GM18502 (cell line): ENCODE data around the gene TRAPPC12.
"Not testable (repeated sequence)": the region's sequence is repeated elsewhere in the genome, so short reads cannot be mapped to it uniquely, and the experiment has no call there.

Experiments
- ATAC-seq: cut with Tn5 transposase; IDR thresholded peaks from one replicate; pipeline ENCODE4 v1.9.1; 2021; ENCODE audit warnings: mild to moderate bottlenecking; ENCODE audit not compliant: unreplicated experiment, poor library complexity

The TRAPPC12 gene

GRCh38 chr2:3430172-3430571, 50.7 kb downstream of the TRAPPC12 start:
- no peak for ATAC-seq

- ATAC-seq: no peak
Observed at GRCh38 chr2:3430740-3431490, 51.4 kb downstream of the TRAPPC12 start.

- ATAC-seq: no peak
Observed at GRCh38 chr2:3432067-3432466, 52.6 kb downstream of the TRAPPC12 start.

- ATAC-seq: no peak
Observed at GRCh38 chr2:3432693-3433338, 53.3 kb downstream of the TRAPPC12 start.

- ATAC-seq: no peak
Observed at GRCh38 chr2:3433339-3433699, 53.8 kb downstream of the TRAPPC12 start.

GRCh38 chr2:3433776-3434400, 54.4 kb downstream of the TRAPPC12 start:
- ATAC-seq: no peak

GRCh38 chr2:3434654-3435053, 55.2 kb downstream of the TRAPPC12 start:
- no peak for ATAC-seq

- no peak for ATAC-seq
Observed at GRCh38 chr2:3435445-3435844, 56.0 kb downstream of the TRAPPC12 start.

- ATAC-seq: no peak
Observed at GRCh38 chr2:3440477-3440876, 61.0 kb downstream of the TRAPPC12 start.

- no peak for ATAC-seq
Observed at GRCh38 chr2:3441465-3441864, 62.0 kb downstream of the TRAPPC12 start.

GRCh38 chr2:3442185-3442584, 62.7 kb downstream of the TRAPPC12 start:
- ATAC-seq: no peak

- ATAC-seq: no peak
Observed at GRCh38 chr2:3443083-3443482, 63.6 kb downstream of the TRAPPC12 start.

- no peak for ATAC-seq
Observed at GRCh38 chr2:3443506-3444084, 64.1 kb downstream of the TRAPPC12 start.

- no peak for ATAC-seq
Observed at GRCh38 chr2:3445891-3446290, 66.4 kb downstream of the TRAPPC12 start.

GRCh38 chr2:3446381-3446780, 66.9 kb downstream of the TRAPPC12 start:
- no peak for ATAC-seq

GRCh38 chr2:3447186-3447585, 67.7 kb downstream of the TRAPPC12 start:
- not testable (repeated sequence) for ATAC-seq

- no peak for ATAC-seq
Observed at GRCh38 chr2:3447789-3448317, 68.4 kb downstream of the TRAPPC12 start.

- ATAC-seq: not testable (repeated sequence)
Observed at GRCh38 chr2:3448441-3448911, 69.0 kb downstream of the TRAPPC12 start.

- ATAC-seq: no peak
Observed at GRCh38 chr2:3449086-3449485, 69.6 kb downstream of the TRAPPC12 start.

- no peak for ATAC-seq
Observed at GRCh38 chr2:3449936-3450335, 70.4 kb downstream of the TRAPPC12 start.
